Astrocyte of the spinal cord (primary cell): ENCODE measurements around the gene STOML1.

Source experiments
- DNase-seq: peaks from one replicate; pipeline ENCODE4 v3.0.0; 2011; ENCODE audit warnings: low read depth, low spot score
- H3K4me3 ChIP-seq: 2 replicates; pipeline ENCODE4 v1.5.1; 2011; ENCODE audit warnings: low read depth, mild to moderate bottlenecking, low read length, moderate library complexity
- in situ Hi-C: cut with HindIII; loops from 2 replicates; pipeline ENCODE4 v1.10.0; 2017; ENCODE audit warnings: low sequenced_read_pairs
- TF ChIP-seq, protein P1 (sequence below): IDR thresholded peaks from 2 replicates; pipeline ENCODE4 v1.5.1; 2012; ENCODE audit warnings: low read depth, mild to moderate bottlenecking, low read length, inconsistent platforms

The STOML1 gene

DNA sequence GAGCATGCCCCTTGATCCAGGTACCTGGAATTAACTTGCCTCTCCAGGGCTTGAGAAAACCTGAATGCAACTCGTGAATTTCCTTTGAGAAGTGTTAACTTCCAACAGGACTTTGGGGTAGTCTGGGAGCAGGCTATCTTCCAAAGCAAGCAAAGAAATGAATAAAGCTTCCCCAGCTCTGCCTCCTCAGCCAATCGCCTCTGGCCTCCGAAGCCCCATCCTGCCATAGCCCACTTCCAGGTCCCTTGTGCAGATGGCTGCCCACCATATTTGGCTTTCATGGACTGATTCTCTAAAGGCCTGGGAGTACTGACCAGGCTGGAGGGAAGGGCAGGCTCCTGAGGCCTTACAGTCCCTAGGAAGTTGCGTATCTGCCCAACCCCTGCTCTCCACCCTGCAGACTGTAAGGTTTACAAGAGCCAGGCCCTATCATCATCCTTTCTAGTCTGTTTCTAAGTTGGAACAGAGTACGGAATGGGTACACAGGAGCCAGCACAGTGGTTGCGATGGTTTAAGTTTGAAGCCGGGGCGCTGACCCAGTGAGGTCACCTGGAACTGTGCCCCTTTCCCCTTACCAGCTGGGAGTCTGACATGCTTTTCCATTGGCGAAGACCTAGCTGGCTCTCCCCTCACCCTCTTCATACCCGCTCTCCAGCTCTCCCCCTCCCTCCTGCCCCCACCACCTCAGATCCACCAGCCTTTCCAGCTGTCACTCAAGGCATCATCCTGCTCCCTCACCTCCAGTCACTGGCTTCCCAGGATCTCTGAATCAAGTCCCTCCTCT, 1.3 kb upstream of the STOML1 start:
- DNase-seq, result no peak
- in situ Hi-C loops, result no loop called here
- TF ChIP-seq, protein P1, sequence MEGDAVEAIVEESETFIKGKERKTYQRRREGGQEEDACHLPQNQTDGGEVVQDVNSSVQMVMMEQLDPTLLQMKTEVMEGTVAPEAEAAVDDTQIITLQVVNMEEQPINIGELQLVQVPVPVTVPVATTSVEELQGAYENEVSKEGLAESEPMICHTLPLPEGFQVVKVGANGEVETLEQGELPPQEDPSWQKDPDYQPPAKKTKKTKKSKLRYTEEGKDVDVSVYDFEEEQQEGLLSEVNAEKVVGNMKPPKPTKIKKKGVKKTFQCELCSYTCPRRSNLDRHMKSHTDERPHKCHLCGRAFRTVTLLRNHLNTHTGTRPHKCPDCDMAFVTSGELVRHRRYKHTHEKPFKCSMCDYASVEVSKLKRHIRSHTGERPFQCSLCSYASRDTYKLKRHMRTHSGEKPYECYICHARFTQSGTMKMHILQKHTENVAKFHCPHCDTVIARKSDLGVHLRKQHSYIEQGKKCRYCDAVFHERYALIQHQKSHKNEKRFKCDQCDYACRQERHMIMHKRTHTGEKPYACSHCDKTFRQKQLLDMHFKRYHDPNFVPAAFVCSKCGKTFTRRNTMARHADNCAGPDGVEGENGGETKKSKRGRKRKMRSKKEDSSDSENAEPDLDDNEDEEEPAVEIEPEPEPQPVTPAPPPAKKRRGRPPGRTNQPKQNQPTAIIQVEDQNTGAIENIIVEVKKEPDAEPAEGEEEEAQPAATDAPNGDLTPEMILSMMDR, result no peak
- peak overlapping the region; percentile 96 for H3K4me3 ChIP-seq

DNA sequence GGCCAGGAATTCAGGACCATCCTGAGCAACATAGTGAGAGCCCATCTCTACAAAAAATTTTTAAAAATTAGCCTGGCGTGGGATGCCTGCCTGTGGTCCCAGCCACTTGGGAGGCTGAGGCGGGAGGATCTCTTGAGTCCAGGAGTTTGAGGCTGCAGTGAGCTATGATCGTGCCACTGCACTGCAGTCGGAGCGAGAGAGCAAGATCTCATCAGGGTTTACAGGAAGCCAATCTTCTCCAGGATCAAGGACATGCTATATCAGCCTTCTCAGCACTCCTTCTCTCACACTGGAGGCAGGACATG, 451 bp upstream of the STOML1 start:
- no peak for DNase-seq
- in situ Hi-C loops, result no loop called here
- no peak overlapping the region for H3K4me3 ChIP-seq
- TF ChIP-seq, protein P1, result no peak

DNA sequence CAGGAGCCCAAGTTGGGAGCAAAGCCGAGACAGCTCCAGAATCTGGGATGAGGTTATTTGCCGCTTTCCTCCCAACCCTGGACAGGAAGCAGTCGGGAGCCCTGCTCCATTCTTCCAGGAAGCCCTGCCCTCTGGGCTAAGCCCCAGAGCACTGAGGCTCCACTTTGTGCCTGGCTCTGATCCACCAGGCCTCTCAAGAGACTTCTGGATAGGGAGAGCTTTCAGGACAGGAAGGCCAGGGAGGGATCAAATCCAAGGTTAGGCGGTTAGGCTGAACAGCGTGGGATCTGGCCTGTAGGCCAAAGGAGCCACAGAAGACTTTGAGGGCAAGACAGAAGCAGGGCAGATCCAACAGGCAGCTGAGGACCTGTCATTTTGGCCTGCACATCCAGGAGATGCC, 835 bp downstream of the STOML1 start:
- TF ChIP-seq, protein P1, result no peak
- DNase-seq, result peak; percentile 32
- in situ Hi-C loops, result no loop called here
- peak overlapping the region; percentile 58 for H3K4me3 ChIP-seq

DNA sequence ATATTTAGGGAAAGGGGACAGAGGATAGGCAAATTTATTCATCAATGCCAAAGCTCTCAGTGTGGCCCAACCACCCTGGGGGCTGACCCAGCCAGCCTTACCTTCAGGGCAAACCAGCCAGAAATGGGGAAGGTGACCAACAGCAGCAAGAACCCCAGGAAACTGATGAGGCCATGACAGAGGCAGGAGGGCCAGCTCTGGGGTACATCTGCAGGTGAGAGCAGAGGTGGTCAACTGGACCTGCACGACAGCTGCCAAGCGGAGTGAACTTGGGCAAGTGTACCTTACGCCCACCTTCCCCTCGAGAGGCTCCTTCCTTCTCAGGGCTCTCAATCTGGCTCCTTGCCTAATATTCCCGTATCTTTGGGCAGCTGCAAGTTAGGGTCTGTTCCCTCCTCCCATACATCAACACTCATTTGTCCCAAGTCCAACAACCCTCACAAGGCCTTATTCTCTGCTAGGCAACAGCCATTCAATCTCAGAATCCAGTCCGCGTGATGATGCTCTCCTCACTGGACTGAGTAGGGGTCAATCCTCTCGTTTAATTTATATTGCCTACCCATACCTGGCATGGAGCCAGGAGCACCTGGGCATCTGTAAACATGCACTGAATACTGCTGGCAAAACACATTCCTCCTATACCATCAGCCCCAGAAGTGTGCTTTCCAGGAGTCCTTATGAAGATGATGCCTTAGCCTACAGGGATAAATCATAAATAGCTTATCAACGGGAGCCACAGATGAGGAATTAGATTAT, 1.7 kb downstream of the STOML1 start:
- no peak overlapping the region for H3K4me3 ChIP-seq
- DNase-seq, result no peak
- in situ Hi-C loops, result no loop called here
- TF ChIP-seq, protein P1, result no peak

DNA sequence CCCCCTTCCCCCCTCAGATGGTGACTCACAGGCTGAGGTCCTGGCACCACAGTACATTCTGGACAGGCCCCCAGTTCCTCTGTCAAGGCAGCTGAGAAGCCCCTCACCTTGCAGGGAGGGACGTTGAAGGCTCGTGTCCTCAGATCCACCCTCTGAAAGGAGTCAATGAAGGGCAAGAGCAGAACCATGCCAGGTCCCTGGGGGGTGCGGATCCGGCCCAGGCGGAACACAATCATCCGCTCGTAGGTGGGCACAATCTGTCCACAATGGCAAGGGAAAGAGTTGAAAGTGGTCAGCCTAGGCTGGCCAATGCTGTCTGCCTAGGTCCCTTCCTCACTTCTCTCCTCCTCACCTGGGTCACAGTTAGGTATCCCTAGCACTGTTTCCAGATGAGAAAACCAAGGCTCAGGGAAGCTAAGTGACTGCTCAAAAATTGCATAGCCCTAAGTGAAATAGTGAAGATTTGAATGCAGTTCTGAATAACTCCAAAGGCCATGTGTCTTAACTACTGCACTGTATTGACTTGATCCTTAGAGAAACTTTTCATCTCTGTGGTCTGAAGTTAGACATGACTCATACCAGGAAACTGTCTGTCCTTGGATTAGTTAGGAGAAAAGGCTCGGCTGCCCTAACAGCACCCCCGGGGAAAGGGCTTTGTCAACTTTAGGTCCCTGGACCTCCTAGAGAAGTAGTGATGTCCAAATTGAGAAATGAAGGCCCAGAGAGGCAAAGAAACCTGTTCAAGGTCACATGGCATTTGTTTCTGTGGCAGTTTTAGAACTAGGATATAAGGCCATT, 2.9 kb downstream of the STOML1 start:
- TF ChIP-seq, protein P1, result no peak
- peak; percentile 84 for DNase-seq
- no peak overlapping the region for H3K4me3 ChIP-seq
- in situ Hi-C loops, result no loop called here

DNA sequence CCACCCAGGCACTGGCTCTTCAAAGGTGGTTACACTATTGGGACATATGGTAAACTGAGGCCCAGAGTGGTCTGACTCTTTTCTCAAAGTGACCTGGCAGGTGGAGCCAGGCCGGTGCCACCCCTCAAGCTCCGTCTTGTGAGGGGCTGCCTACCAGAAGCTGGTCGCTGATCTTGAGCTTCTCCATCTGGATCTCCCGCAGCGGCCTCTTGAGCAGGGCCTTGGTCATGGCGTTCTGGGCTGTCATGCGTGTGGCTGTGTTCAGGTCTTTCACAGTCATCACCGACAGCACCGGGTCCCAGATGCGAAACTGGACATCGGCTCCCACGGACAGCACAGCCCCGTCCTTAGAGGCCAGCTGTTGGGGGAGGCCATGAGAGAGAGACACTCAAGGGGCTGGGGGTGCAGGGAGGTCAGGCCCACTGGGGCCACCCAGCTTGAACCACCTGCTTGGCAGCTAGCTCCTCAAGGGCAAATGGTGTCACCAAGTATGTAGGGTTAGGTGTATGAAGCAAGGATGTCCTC, 3.6 kb downstream of the STOML1 start:
- no peak for DNase-seq
- TF ChIP-seq, protein P1, result no peak
- H3K4me3 ChIP-seq, result no peak overlapping the region
- in situ Hi-C loops, result no loop called here
